HG03432 (cell line): ENCODE data around the gene EPHB1.

Source experiments
- ATAC-seq: cut with Tn5 transposase; IDR thresholded peaks from one replicate; pipeline ENCODE4 v1.9.1; 2021; ENCODE audit warnings: mild to moderate bottlenecking, moderate library complexity; ENCODE audit not compliant: unreplicated experiment

The EPHB1 gene

GRCh38 chr3:135141672-135142071 is 346.6 kb downstream of the EPHB1 start:
- no peak for ATAC-seq

GRCh38 chr3:135142530-135142929 is 347.5 kb downstream of the EPHB1 start:
- ATAC-seq: no peak

- ATAC-seq: no peak
Observed at GRCh38 chr3:135143474-135143873, 348.4 kb downstream of the EPHB1 start.

GRCh38 chr3:135145581-135145980 is 350.5 kb downstream of the EPHB1 start:
- ATAC-seq: no peak

- ATAC-seq: no peak
Observed at GRCh38 chr3:135147657-135148056, 352.6 kb downstream of the EPHB1 start.

- no peak for ATAC-seq
Observed at GRCh38 chr3:135148398-135149020, 353.4 kb downstream of the EPHB1 start.

- no peak for ATAC-seq
Observed at GRCh38 chr3:135149707-135150681, 354.9 kb downstream of the EPHB1 start.

- no peak for ATAC-seq
Observed at GRCh38 chr3:135154186-135154585, 359.1 kb downstream of the EPHB1 start.

GRCh38 chr3:135155228-135155627 is 360.2 kb downstream of the EPHB1 start:
- no peak for ATAC-seq

GRCh38 chr3:135155791-135156190 is 360.7 kb downstream of the EPHB1 start:
- ATAC-seq: no peak

GRCh38 chr3:135157045-135157740 is 362.1 kb downstream of the EPHB1 start:
- no peak for ATAC-seq

- ATAC-seq: no peak
Observed at GRCh38 chr3:135158520-135158919, 363.5 kb downstream of the EPHB1 start.

GRCh38 chr3:135159681-135160247 is 364.7 kb downstream of the EPHB1 start:
- no peak for ATAC-seq

GRCh38 chr3:135161425-135161824 is 366.4 kb downstream of the EPHB1 start:
- ATAC-seq: no peak

GRCh38 chr3:135163701-135164100 is 368.6 kb downstream of the EPHB1 start:
- ATAC-seq: no peak

GRCh38 chr3:135165260-135165659 is 370.2 kb downstream of the EPHB1 start:
- ATAC-seq: no peak

GRCh38 chr3:135166266-135166825 is 371.3 kb downstream of the EPHB1 start:
- ATAC-seq: no peak

GRCh38 chr3:135168822-135169221 is 373.8 kb downstream of the EPHB1 start:
- no peak for ATAC-seq

GRCh38 chr3:135169651-135170050 is 374.6 kb downstream of the EPHB1 start:
- ATAC-seq: no peak

GRCh38 chr3:135170732-135171131 is 375.7 kb downstream of the EPHB1 start:
- no peak for ATAC-seq
